ENCODE results near the gene PLCD1.

The PLCD1 gene

GRCh38 chr3:38017445-38018295 is 11.8 kb downstream of the PLCD1 start:
- Histone ChIP-seq H2BK120ac (ENCODE audit: low read depth, low read length) (no peak overlapping the region), H3K4me2 (ENCODE audit: insufficient read depth, low read length, poor library complexity, severe bottlenecking) (no peak overlapping the region), H3K36me3 (replicated peaks in 1 of 2; ENCODE audit: control insufficient read depth in 2 of 2, insufficient read depth in 2 of 2, low read length in 2 of 2) (peaks cover 38 to 97% of the 10 kb centered on the region in 2 donors), H4K91ac (ENCODE audit: low read depth, low read length, poor library complexity) (no peak overlapping the region), H3K27me3 (ENCODE audit: control insufficient read depth in 3 of 3, insufficient read depth in 3 of 3, low read depth in 1 of 3, low read length in 3 of 3) (no peaks in the 10 kb centered on the region), H3K9me3 (replicated peaks in 1 of 2; ENCODE audit: control insufficient read depth in 2 of 2, insufficient read depth in 1 of 2, low read depth in 1 of 2, low read length in 2 of 2) (peaks cover 6 to 13% of the 10 kb centered on the region in 2 donors), H3K4ac (ENCODE audit: low read length) (no peak overlapping the region), H2AFZ (ENCODE audit: low read length) (no peak overlapping the region), H2BK5ac (ENCODE audit: low read length) (peak overlapping the region; percentile 19), H2AK5ac (ENCODE audit: low read depth, low read length) (no peak overlapping the region), H3K4me1 (ENCODE audit: control insufficient read depth in 2 of 2, insufficient read depth in 1 of 2, low read depth in 1 of 2, low read length in 2 of 2) (peaks cover 0 to 6% of the 10 kb centered on the region in 2 donors), H3K79me1 (ENCODE audit: low read depth, low read length) (peaks cover 4% of the 10 kb centered on the region), H3K23ac (ENCODE audit: low read depth, low read length, poor library complexity) (peak overlapping the region; percentile 47), H2BK12ac (ENCODE audit: low read length) (no peak overlapping the region), H4K8ac (ENCODE audit: low read depth, low read length) (no peak overlapping the region), H3K27ac (replicated peaks; ENCODE audit: low read length) (no peak overlapping the region), H3K9ac (ENCODE audit: low read depth, low read length, poor library complexity) (no peak overlapping the region), H3K18ac (ENCODE audit: low read length) (no peak overlapping the region), H3K4me3 (ENCODE audit: low read length in 2 of 2) (peak overlapping the region in 1 of 2 donors; percentile 20), H2BK15ac (ENCODE audit: low read length) (no peak overlapping the region), H3K14ac (ENCODE audit: low read length) (no peak overlapping the region)
- no CpG with 5 or more reads among the region's 9 CpGs for whole genome bisulfite sequencing, 2 donors (ENCODE audit: extremely low coverage in 2 of 2, insufficient read length in 2 of 2, insufficient replicate concordance in 1 of 2)
- no peak for DNase-seq (ENCODE audit: low spot score)

- H3K36me3 ChIP-seq (replicated peaks in 1 of 2; ENCODE audit: control insufficient read depth in 2 of 2, insufficient read depth in 2 of 2, low read length in 2 of 2): peaks cover 38 to 98% of the 10 kb centered on the region in 2 donors
- no peak overlapping the region for H2BK15ac ChIP-seq (ENCODE audit: low read length)
- H3K4me2 ChIP-seq (ENCODE audit: insufficient read depth, low read length, poor library complexity, severe bottlenecking): no peak overlapping the region
Observed at GRCh38 chr3:38016847-38017444, 12.5 kb downstream of the PLCD1 start.

DNA sequence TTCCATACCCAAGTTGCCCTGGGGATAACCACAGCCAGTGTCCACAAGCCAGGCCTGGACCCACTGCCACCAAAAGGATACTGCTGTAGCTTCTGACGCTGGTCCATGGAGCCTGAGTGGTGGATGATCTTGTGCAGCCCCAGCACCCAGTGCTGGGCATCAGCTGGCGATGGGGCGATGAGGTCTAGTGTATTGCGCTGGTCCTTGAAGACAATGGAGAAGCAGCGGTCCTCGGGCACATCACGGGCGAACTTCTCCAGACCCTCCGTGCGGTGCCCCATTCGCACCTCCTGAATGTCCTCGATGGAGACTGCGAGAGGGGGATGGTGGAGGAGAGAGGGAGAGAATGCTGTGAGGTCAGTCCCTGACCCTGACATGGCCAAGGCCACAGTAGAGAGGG is 13.0 kb downstream of the PLCD1 start:
- no peak for DNase-seq (ENCODE audit: low spot score)
- Histone ChIP-seq H2AFZ (ENCODE audit: low read length) (no peak overlapping the region), H2BK15ac (ENCODE audit: low read length) (no peak overlapping the region), H3K27ac (replicated peaks; ENCODE audit: low read length) (no peak overlapping the region), H3K27me3 (ENCODE audit: control insufficient read depth in 3 of 3, insufficient read depth in 3 of 3, low read depth in 1 of 3, low read length in 3 of 3) (no peaks in the 10 kb centered on the region), H3K4me1 (ENCODE audit: control insufficient read depth in 2 of 2, insufficient read depth in 1 of 2, low read depth in 1 of 2, low read length in 2 of 2) (no peaks in the 10 kb centered on the region), H3K18ac (ENCODE audit: low read length) (no peak overlapping the region), H3K9me3 (replicated peaks in 1 of 2; ENCODE audit: control insufficient read depth in 2 of 2, insufficient read depth in 1 of 2, low read depth in 1 of 2, low read length in 2 of 2) (peaks cover 6 to 13% of the 10 kb centered on the region in 2 donors), H3K4ac (ENCODE audit: low read length) (no peak overlapping the region), H4K91ac (ENCODE audit: low read depth, low read length, poor library complexity) (no peak overlapping the region), H3K14ac (ENCODE audit: low read length) (no peak overlapping the region), H2BK12ac (ENCODE audit: low read length) (peak overlapping the region; percentile 30), H3K79me1 (ENCODE audit: low read depth, low read length) (peaks cover 4% of the 10 kb centered on the region), H2BK5ac (ENCODE audit: low read length) (peak overlapping the region; percentile 19), H4K8ac (ENCODE audit: low read depth, low read length) (no peak overlapping the region), H2AK5ac (ENCODE audit: low read depth, low read length) (no peak overlapping the region), H2BK120ac (ENCODE audit: low read depth, low read length) (no peak overlapping the region), H3K23ac (ENCODE audit: low read depth, low read length, poor library complexity) (no peak overlapping the region), H3K9ac (ENCODE audit: low read depth, low read length, poor library complexity) (no peak overlapping the region), H3K4me2 (ENCODE audit: insufficient read depth, low read length, poor library complexity, severe bottlenecking) (no peak overlapping the region), H3K36me3 (replicated peaks in 1 of 2; ENCODE audit: control insufficient read depth in 2 of 2, insufficient read depth in 2 of 2, low read length in 2 of 2) (peaks cover 41 to 98% of the 10 kb centered on the region in 2 donors), H3K4me3 (ENCODE audit: low read length in 2 of 2) (no peak overlapping the region)
- no CpG with 5 or more reads among the region's 13 CpGs for WGBS, 2 donors (ENCODE audit: extremely low coverage in 2 of 2, insufficient read length in 2 of 2, insufficient replicate concordance in 1 of 2)

More at GRCh38 chr3:38016847-38017444, 12.5 kb downstream of the PLCD1 start:
- Histone ChIP-seq H3K18ac (ENCODE audit: low read length) (no peak overlapping the region), H4K91ac (ENCODE audit: low read depth, low read length, poor library complexity) (no peak overlapping the region), H3K27me3 (ENCODE audit: control insufficient read depth in 3 of 3, insufficient read depth in 3 of 3, low read depth in 1 of 3, low read length in 3 of 3) (no peaks in the 10 kb centered on the region), H3K4me1 (ENCODE audit: control insufficient read depth in 2 of 2, insufficient read depth in 1 of 2, low read depth in 1 of 2, low read length in 2 of 2) (peaks cover 0 to 3% of the 10 kb centered on the region in 2 donors), H3K27ac (replicated peaks; ENCODE audit: low read length) (no peak overlapping the region), H2BK12ac (ENCODE audit: low read length) (no peak overlapping the region), H3K14ac (ENCODE audit: low read length) (no peak overlapping the region), H2BK5ac (ENCODE audit: low read length) (peak overlapping the region; percentile 19), H3K4me3 (ENCODE audit: low read length in 2 of 2) (no peak overlapping the region), H3K9ac (ENCODE audit: low read depth, low read length, poor library complexity) (no peak overlapping the region), H4K8ac (ENCODE audit: low read depth, low read length) (no peak overlapping the region), H2BK120ac (ENCODE audit: low read depth, low read length) (no peak overlapping the region), H3K79me1 (ENCODE audit: low read depth, low read length) (peaks cover 4% of the 10 kb centered on the region), H3K4ac (ENCODE audit: low read length) (no peak overlapping the region), H2AFZ (ENCODE audit: low read length) (no peak overlapping the region), H3K9me3 (replicated peaks in 1 of 2; ENCODE audit: control insufficient read depth in 2 of 2, insufficient read depth in 1 of 2, low read depth in 1 of 2, low read length in 2 of 2) (peaks cover 6 to 13% of the 10 kb centered on the region in 2 donors), H2AK5ac (ENCODE audit: low read depth, low read length) (no peak overlapping the region), H3K23ac (ENCODE audit: low read depth, low read length, poor library complexity) (no peak overlapping the region)
- DNase-seq (ENCODE audit: low spot score): no peak
- WGBS, 2 donors (ENCODE audit: extremely low coverage in 2 of 2, insufficient read length in 2 of 2, insufficient replicate concordance in 1 of 2): no CpG with 5 or more reads among the region's 6 CpGs

GRCh38 chr3:38015984-38016383 is 13.5 kb downstream of the PLCD1 start:
- Histone ChIP-seq H3K4me2 (ENCODE audit: insufficient read depth, low read length, poor library complexity, severe bottlenecking) (no peak overlapping the region), H2BK120ac (ENCODE audit: low read depth, low read length) (no peak overlapping the region), H3K23ac (ENCODE audit: low read depth, low read length, poor library complexity) (peak overlapping the region; percentile 58), H3K79me1 (ENCODE audit: low read depth, low read length) (peaks cover 4% of the 10 kb centered on the region), H2BK5ac (ENCODE audit: low read length) (no peak overlapping the region), H3K18ac (ENCODE audit: low read length) (no peak overlapping the region), H3K27me3 (ENCODE audit: control insufficient read depth in 3 of 3, insufficient read depth in 3 of 3, low read depth in 1 of 3, low read length in 3 of 3) (no peaks in the 10 kb centered on the region), H4K8ac (ENCODE audit: low read depth, low read length) (no peak overlapping the region), H3K36me3 (replicated peaks in 1 of 2; ENCODE audit: control insufficient read depth in 2 of 2, insufficient read depth in 2 of 2, low read length in 2 of 2) (peaks cover 45 to 98% of the 10 kb centered on the region in 2 donors), H3K14ac (ENCODE audit: low read length) (no peak overlapping the region), H3K4ac (ENCODE audit: low read length) (no peak overlapping the region), H2AFZ (ENCODE audit: low read length) (no peak overlapping the region), H3K9ac (ENCODE audit: low read depth, low read length, poor library complexity) (no peak overlapping the region), H2BK12ac (ENCODE audit: low read length) (no peak overlapping the region), H3K4me3 (ENCODE audit: low read length in 2 of 2) (no peak overlapping the region), H3K4me1 (ENCODE audit: control insufficient read depth in 2 of 2, insufficient read depth in 1 of 2, low read depth in 1 of 2, low read length in 2 of 2) (no peaks in the 10 kb centered on the region), H2AK5ac (ENCODE audit: low read depth, low read length) (no peak overlapping the region), H3K9me3 (replicated peaks in 1 of 2; ENCODE audit: control insufficient read depth in 2 of 2, insufficient read depth in 1 of 2, low read depth in 1 of 2, low read length in 2 of 2) (peaks cover 6 to 13% of the 10 kb centered on the region in 2 donors), H4K91ac (ENCODE audit: low read depth, low read length, poor library complexity) (no peak overlapping the region), H2BK15ac (ENCODE audit: low read length) (no peak overlapping the region), H3K27ac (replicated peaks; ENCODE audit: low read length) (no peak overlapping the region)
- no peak for DNase-seq (ENCODE audit: low spot score)
- no CpG with 5 or more reads among the region's 3 CpGs for WGBS, 2 donors (ENCODE audit: extremely low coverage in 2 of 2, insufficient read length in 2 of 2, insufficient replicate concordance in 1 of 2)
